Measurements from ENCODE around the gene C1orf21.

Gene C1orf21

GRCh38 chr1:184512724-184513123, 125.9 kb downstream of the C1orf21 start:
- DNase-seq (ENCODE audit: low spot score) (no peak), FAIRE-seq (no peak)

GRCh38 chr1:184513421-184513820, 126.6 kb downstream of the C1orf21 start:
- FAIRE-seq, result no peak
- DNase-seq (ENCODE audit: low spot score), result no peak

GRCh38 chr1:184513966-184514365, 127.1 kb downstream of the C1orf21 start:
- DNase-seq (ENCODE audit: low spot score), result no peak
- no peak for FAIRE-seq

GRCh38 chr1:184514447-184514846, 127.6 kb downstream of the C1orf21 start:
- FAIRE-seq, result no peak

GRCh38 chr1:184517130-184517529, 130.3 kb downstream of the C1orf21 start:
- FAIRE-seq, result no peak
- DNase-seq (ENCODE audit: low spot score), result no peak

More at GRCh38 chr1:184514447-184514846, 127.6 kb downstream of the C1orf21 start:
- no peak for DNase-seq (ENCODE audit: low spot score)

GRCh38 chr1:184518736-184519357, 132.0 kb downstream of the C1orf21 start:
- FAIRE-seq, result no peak
- DNase-seq (ENCODE audit: low spot score), result no peak

- no peak for DNase-seq (ENCODE audit: low spot score)
- no peak for FAIRE-seq
Measured at GRCh38 chr1:184520336-184520735, 133.5 kb downstream of the C1orf21 start.

GRCh38 chr1:184524248-184524647, 137.4 kb downstream of the C1orf21 start:
- no peak for DNase-seq (ENCODE audit: low spot score)
- no peak for FAIRE-seq

- no peak for DNase-seq (ENCODE audit: low spot score)
- FAIRE-seq, result no peak
Measured at GRCh38 chr1:184527402-184527801, 140.6 kb downstream of the C1orf21 start.

GRCh38 chr1:184530226-184530625, 143.4 kb downstream of the C1orf21 start:
- FAIRE-seq, result peak; percentile 13

GRCh38 chr1:184531296-184531695, 144.5 kb downstream of the C1orf21 start:
- FAIRE-seq (no peak), DNase-seq (ENCODE audit: low spot score) (no peak)

More at GRCh38 chr1:184530226-184530625, 143.4 kb downstream of the C1orf21 start:
- no peak for DNase-seq (ENCODE audit: low spot score)

GRCh38 chr1:184532199-184532598, 145.4 kb downstream of the C1orf21 start:
- FAIRE-seq, result no peak
- DNase-seq (ENCODE audit: low spot score), result no peak

GRCh38 chr1:184533049-184533448, 146.2 kb downstream of the C1orf21 start:
- FAIRE-seq (no peak), DNase-seq (ENCODE audit: low spot score) (no peak)

GRCh38 chr1:184533915-184534314, 147.1 kb downstream of the C1orf21 start:
- no peak for DNase-seq (ENCODE audit: low spot score)
- no peak for FAIRE-seq

GRCh38 chr1:184534690-184535089, 147.9 kb downstream of the C1orf21 start:
- DNase-seq (ENCODE audit: low spot score) (no peak), FAIRE-seq (no peak)

GRCh38 chr1:184535191-184535970, 148.6 kb downstream of the C1orf21 start:
- no peak for DNase-seq (ENCODE audit: low spot score)
- FAIRE-seq, result no peak

- DNase-seq (ENCODE audit: low spot score), result no peak
- no peak for FAIRE-seq
Measured at GRCh38 chr1:184536246-184536985, 149.6 kb downstream of the C1orf21 start.

- no peak for FAIRE-seq
- DNase-seq (ENCODE audit: low spot score), result no peak
Measured at GRCh38 chr1:184539580-184539979, 152.8 kb downstream of the C1orf21 start.

GRCh38 chr1:184541537-184542152, 154.8 kb downstream of the C1orf21 start:
- DNase-seq (ENCODE audit: low spot score) (no peak), FAIRE-seq (no peak)

- no peak for FAIRE-seq
- no peak for DNase-seq (ENCODE audit: low spot score)
Measured at GRCh38 chr1:184542291-184542690, 155.5 kb downstream of the C1orf21 start.

GRCh38 chr1:184545601-184546000, 158.8 kb downstream of the C1orf21 start:
- FAIRE-seq (no peak), DNase-seq (ENCODE audit: low spot score) (no peak)

GRCh38 chr1:184552446-184552845, 165.6 kb downstream of the C1orf21 start:
- no peak for FAIRE-seq
- DNase-seq (ENCODE audit: low spot score), result no peak

Data from urothelium cell line (cell line).